Stimulated activated CD8-positive, alpha-beta memory T cell treated with anti-CD3 and anti-CD28 coated beads, Interleukin-12 subunit alpha, Interleukin-12 subunit beta, amount 100 ng/mL, for 24 hours (primary cell): ENCODE measurements around the gene GBX2.

Experiments used
- DNase-seq: peaks from one replicate; pipeline ENCODE4 v3.0.0-alpha.2; 2020; ENCODE audit errors: extremely low read depth

The GBX2 gene

DNA sequence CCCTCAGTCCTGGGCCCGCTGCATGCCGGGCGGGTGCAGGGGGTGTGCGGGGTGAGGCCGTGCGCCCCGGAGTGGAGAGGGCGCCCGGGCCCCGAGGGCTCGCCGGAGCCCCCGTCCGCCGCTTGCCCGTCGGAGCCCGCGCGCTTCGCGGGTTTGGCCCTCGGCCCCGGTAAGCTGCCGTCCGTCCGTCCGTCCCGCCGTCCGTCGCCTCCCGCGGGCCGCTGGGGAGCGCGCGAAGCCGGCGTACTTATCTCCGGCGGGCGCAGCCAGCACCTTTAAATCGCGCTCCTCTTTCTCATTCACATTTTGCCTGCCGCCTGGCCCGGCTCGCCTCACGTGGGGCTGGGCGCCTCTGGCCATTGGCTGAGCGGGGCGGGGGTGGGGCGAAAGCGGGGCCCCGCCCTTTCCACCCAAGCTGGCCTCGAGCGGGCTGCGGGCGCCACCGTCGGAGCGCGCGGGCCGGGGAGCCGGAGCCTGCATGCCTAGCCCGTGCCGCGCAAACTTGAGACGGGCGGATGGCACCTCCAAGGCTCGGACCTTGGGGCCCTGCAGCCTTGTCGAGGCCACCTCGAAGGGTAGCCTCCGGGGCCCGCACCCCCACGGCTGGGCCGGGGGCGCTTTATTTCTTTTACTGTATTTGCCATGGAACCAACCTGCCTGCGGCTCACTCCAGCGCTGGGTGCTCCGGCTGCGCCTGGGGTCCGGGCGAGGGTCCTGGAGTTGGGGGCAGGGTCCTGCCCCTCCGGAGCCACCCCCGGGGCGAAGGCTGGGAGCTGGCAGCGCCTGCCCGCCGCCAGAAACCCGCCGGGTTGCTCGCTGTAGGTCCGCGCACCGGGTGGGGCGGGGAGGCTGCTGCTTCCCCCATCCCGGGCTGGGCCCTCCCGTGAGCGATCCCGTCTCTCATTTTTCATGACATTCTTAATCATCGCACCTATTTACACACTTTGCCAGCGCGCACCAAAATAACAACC, at the start of gene GBX2:
Gene GBX2, minus strand, starts transcription at position 277 of the 971 bp plus-strand sequence. CDS start 415 bp downstream, outside the sequence.
- no peak for DNase-seq

DNA sequence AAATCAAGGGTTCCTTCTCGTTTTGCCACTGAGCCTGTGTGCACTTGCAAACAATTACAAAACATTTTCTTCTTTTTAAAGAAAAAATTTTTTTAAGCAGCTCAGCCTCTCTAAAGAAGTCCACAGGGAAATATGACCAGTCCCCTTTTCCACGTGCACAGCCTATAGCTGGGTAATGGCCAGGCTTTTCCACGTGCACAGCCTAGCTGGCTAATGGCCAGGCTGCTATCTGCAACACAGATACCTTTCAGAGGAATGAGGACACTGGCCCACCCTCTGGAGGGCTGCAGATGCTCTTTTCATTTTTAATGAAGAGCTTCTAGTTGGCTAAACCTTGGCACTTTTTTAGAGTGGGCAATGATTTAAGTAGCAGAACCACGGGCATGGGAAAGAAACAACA, 49.7 kb upstream of the GBX2 start:
- DNase-seq: no peak

DNA sequence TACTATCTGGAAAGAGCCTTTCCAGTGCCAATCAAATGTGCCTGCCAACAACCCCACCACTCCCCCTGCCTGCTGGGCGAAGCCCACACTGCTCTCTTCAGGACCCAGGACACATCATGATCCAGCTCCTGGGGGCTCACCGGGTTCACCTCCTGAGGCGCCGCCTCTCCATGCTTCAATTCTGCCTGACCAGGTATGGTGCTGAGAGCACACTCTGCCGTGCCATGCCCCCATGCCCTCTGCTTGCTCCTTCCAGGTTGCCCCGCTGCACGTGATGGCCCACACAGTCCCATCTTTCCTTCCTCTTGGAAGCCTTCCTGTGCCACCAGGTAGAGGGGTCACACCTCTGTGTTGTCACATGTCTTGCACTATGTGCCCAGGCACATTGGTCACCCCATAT, 48.5 kb upstream of the GBX2 start:
- no peak for DNase-seq

DNA sequence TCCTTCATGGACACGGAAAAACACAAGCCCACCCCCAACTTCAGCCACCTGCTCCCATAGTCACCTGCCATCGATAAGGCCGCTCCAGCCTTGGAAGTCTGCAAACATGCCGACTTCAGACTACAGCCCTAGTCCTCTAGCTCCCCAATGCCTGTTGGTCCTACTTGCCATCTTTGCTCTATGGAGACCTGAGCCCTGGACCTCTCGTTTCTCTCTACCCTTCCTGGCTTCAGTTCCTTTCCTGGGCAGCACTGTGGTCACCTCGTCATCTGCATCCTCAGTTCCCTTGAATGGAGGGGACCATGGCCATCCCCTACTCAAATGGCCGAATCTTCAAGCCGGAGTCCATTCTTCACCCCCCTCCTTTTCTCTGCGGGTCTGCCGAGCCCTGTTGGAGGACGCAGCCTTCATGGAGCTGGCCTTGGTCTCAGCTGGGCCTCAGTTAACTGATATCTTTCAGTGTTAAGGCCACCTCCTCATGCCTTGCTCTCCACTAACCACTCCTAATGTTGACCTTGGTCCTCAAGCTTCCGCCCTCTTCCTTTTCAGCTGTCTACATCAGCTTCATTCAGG, 47.7 kb upstream of the GBX2 start:
- DNase-seq: no peak

DNA sequence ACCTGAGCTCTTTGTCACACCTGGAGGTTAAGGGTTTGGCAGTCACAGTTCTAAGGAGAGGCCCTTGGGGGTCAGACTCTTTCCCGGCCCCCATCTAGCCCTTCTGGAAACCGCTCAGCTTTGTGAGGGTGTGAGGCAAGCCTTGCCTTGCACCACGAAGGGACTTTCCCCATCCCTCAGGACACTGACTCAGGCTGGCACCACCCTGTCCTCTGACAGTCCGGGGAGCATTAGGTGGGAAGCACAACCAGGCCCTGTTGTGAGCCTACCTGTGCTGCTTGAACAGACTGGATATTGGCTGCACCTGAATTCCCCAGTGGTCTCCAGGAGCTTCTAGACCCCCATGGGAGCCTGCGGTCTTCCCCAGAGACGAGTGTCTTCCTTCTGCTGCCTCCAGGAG, 47.0 kb upstream of the GBX2 start:
- DNase-seq: no peak

- DNase-seq: no peak
Observed at GRCh38 chr2:236214376-236214995, 46.3 kb upstream of the GBX2 start.

DNA sequence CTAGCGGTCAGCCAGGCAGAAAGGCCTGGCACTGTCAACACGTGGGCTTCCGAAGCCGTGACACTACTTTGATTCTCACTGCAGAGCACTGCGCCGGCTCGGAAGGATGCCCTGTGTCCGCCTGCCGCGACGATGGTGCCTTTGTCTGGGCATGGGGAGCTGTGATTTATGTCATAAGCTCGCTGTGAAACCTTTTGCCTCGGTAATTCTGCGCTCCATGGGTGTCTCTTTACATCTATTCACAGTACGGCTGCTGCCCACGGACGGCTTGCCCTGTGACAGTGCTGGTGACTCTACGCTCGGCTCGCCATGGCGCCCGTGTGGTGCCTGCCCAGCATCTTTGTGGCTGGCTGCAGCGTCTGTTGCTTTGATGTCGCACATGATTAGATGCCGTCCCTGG, 43.1 kb upstream of the GBX2 start:
- DNase-seq: no peak

GRCh38 chr2:236210536-236210935, 42.4 kb upstream of the GBX2 start:
- DNase-seq: no peak

DNA sequence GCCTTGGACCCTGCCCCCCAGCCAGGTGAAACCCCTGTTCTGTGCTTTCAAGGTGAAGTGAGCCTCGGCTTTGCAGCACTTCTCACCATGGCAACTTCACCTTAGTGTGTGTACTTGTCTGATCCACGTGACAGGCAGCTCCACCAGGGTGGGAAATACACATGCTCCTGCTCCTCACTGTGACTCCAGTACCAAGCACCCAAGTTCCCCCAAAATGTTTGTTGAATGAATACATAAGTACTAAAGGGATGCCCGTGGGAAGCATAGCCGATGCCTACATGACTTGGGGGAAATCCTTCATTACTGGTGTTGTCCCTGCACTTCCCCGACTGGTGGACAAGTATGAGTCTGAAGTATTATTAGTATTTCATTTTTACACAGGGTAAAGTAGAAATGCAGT, 41.8 kb upstream of the GBX2 start:
- DNase-seq: no peak

DNA sequence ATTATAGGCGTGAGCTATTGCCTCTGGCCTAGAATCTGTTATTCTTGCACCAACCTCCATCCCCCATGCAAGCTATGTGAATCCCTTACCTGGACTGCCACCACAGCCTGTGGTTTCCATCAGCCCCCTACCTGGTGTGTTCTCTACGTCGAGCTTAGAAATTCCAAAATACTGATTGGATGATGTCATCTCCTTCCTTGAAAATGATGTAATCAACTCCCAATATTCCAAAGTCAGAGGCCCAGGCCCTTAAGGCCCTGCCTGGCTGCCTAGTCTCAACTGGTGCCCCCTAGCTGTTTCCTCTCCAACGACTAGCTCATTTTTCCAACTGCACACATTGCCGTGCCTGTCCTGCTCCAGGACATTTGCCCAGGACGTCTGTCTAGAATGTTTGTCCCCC, 41.3 kb upstream of the GBX2 start:
- no peak for DNase-seq

DNA sequence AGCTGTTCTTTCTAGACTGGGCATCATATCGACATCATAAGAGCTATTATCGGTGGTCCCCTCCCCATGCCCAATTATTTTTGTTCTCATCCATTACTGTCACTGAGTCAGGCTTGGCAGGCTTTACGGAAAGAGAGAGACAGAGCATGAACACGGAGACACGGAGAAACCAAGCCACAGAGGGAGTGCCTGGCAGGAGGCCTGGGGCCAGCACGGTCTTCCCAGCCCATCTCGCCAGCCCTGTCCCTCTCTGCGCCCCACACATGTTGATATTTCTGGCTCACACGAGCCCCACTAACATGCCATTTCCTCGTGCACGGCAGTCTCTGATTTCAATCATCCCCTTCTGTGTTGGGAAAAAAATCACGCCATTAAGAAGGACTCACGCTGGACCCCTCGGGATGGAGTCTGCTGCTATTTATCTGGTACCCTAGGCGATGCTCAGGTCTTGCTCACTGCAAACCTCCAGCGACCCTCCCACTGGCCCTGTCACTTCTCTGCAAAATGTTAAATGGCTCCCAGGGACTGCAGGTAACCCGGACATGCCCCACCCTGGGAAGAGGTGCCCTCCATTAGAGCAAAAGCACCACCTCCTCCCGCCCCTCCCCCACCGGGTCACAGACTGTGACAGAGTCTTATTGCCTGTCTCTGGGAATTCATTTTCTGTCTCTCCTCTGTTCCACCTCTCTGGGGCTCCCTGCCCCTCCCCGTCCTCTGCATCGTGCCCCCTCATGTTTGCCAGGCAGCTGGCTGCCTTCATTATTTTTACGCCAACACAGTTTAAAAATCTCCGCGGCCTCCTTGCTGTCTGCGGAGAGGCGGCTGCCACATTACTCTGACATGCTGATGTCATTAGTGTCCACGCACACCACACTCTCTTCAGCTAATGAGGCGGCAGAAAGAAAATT, 40.1 kb upstream of the GBX2 start:
- no peak for DNase-seq

GRCh38 chr2:236207472-236207871, 39.3 kb upstream of the GBX2 start:
- no peak for DNase-seq

- DNase-seq: no peak
Observed at GRCh38 chr2:236205867-236206645, 37.9 kb upstream of the GBX2 start.

DNA sequence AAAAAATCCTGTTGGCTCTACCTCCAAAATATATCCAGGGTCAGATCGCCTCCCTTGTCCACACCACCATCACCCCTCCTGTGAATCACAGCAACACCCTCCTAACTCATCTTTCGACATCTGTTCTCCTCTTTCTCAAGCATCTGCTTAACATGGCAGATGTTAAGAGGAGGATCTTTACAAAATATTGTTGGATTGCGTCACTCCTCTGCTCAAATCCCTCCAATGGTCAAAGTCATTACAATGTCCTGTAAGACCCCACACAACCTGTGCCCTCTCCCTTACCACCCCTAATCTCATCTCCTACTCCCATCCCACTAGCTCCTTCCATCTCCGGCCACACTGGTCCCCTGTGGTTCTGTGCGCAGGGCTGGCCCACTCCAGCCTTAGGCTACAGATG, 36.8 kb upstream of the GBX2 start:
- no peak for DNase-seq

GRCh38 chr2:236200378-236200777, 32.2 kb upstream of the GBX2 start:
- DNase-seq: no peak

DNA sequence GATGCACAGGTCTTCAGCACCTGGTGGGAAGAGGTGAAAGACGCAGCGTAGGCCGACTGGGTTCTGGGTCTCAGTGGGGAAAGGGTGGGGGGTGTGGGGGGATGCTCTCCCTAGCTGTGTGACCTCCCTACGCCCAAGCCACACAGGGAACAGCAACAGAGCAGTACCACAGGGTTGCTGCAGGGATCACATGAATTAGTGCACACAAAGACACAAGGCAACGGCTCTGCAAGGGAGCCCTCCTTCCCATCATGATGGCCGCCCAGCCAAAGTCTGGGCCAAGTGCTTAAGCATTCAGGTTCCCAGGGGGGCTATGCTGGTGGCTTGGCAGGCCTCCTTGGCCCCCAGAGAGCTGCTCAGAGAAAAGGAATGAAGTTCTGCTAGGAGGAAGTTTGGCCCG, 28.2 kb upstream of the GBX2 start:
- DNase-seq: no peak

GRCh38 chr2:236195726-236196125, 27.5 kb upstream of the GBX2 start:
- no peak for DNase-seq

DNA sequence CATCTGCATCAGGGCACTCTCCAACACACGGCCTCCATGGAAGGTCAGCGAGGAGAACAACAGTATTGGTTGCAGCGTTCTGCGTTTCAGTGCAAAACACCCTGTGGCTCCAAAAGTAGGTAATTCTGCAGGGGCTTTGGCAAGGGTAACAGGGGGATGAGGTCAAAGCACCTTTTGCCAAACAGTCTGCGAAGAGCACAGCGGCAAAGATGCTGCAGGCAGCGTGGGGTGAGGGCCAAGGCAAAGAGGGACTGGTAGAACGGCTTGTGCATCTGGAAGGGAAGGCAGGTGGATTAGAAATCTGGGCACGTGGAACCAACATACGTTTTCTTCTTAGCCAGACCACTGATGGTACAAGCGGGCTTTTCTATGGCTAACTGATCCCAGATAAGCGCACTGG, 26.6 kb upstream of the GBX2 start:
- DNase-seq: no peak

DNA sequence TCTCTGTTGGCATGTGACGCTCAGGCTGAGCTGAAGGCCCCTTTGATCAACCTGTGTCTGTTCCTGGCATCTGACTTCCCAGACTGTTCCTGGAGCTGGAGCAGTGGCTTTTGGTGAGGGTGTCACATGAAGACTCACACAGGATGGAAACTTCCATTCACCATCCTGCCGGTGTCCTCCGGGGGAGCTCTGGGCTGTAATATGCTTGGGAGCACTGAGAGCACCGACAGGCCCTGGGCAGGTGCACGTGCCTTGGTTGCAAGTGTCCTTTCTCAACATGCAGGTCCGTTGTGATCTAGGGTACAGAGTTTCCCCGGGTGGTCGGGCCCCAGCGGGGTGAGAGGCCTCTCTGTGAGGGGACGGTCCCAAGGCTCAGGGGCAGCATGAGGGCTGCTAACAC, 24.8 kb upstream of the GBX2 start:
- DNase-seq: no peak

DNA sequence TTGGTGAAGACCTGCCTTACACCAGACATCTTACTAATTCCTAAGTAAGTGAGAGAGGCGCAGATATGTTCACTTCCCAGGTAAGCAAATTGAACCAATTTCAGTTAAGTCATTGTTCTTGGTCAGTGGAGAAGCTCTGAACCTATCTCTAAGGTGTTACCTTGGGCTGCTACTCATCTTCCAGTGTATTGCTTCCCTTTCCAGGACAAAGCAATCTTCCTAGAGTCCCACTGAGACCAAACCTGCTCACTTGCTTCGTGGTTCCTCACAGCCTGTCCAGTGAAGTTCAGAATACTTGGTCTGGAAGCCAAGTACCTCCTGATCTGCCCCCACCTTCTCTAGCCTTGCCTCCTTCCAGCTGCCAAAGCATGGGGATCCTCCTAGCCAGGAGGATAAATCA, 22.5 kb upstream of the GBX2 start:
- DNase-seq: no peak

DNA sequence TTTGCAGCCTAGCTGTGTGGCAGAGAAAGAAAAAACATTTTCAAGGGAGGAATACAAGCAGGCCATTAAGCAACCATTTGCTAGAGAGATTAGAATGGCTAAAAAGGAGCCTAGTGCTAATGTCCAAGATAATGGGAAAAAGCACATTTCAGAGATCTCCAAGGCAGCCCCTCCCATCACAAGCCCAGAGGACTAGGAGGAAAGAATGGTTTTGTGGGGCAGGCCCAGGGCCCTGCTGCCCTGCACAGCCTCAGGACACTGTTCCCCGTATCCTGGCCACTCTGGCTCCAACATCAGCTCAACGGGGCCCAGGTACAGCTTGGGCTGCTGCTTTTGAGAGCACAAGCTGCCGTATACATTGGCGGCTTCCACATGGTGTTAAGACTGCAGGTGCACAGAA, 16.5 kb upstream of the GBX2 start:
- DNase-seq: no peak
